HG03565 (cell line): ENCODE results near the gene BACE2.
"Not testable (repeated sequence)": the region's sequence is repeated elsewhere in the genome, so short reads cannot be mapped to it uniquely, and the experiment has no call there.

Experiments used
- ATAC-seq: cut with Tn5 transposase; IDR thresholded peaks from one replicate; pipeline ENCODE4 v1.9.1; 2021; ENCODE audit warnings: mild to moderate bottlenecking, moderate library complexity; ENCODE audit not compliant: unreplicated experiment

Gene BACE2

GRCh38 chr21:41182547-41182946, 14.6 kb downstream of the BACE2 start:
- no peak for ATAC-seq

GRCh38 chr21:41183575-41183974, 15.6 kb downstream of the BACE2 start:
- ATAC-seq, result no peak

- ATAC-seq, result no peak
These were observed 17.8 kb downstream of the BACE2 start for GRCh38 chr21:41185802-41186201.

GRCh38 chr21:41186755-41187536, 19.0 kb downstream of the BACE2 start:
- ATAC-seq, result no peak

GRCh38 chr21:41187537-41188025, 19.6 kb downstream of the BACE2 start:
- no peak for ATAC-seq

- ATAC-seq, result no peak
These were observed 20.7 kb downstream of the BACE2 start for GRCh38 chr21:41188486-41189149.

GRCh38 chr21:41189150-41189745, 21.3 kb downstream of the BACE2 start:
- ATAC-seq, result no peak

GRCh38 chr21:41192552-41192951, 24.6 kb downstream of the BACE2 start:
- not testable (repeated sequence) for ATAC-seq

- no peak for ATAC-seq
These were observed 27.4 kb downstream of the BACE2 start for GRCh38 chr21:41195311-41195710.

GRCh38 chr21:41196993-41197392, 29.0 kb downstream of the BACE2 start:
- ATAC-seq, result no peak

GRCh38 chr21:41197582-41197981, 29.6 kb downstream of the BACE2 start:
- no peak for ATAC-seq

- not testable (repeated sequence) for ATAC-seq
These were observed 30.7 kb downstream of the BACE2 start for GRCh38 chr21:41198647-41199046.

GRCh38 chr21:41199123-41199522, 31.2 kb downstream of the BACE2 start:
- ATAC-seq, result no peak

GRCh38 chr21:41199588-41199987, 31.6 kb downstream of the BACE2 start:
- no peak for ATAC-seq

GRCh38 chr21:41201385-41201784, 33.4 kb downstream of the BACE2 start:
- no peak for ATAC-seq

GRCh38 chr21:41204736-41205135, 36.8 kb downstream of the BACE2 start:
- ATAC-seq, result no peak

GRCh38 chr21:41207401-41208375, 39.7 kb downstream of the BACE2 start:
- no peak for ATAC-seq

- ATAC-seq, result no peak
These were observed 40.4 kb downstream of the BACE2 start for GRCh38 chr21:41208376-41208763.

GRCh38 chr21:41209016-41209619, 41.2 kb downstream of the BACE2 start:
- no peak for ATAC-seq

- no peak for ATAC-seq
These were observed 42.6 kb downstream of the BACE2 start for GRCh38 chr21:41210426-41211059.
